ENCODE results near the gene PCBP3. TPM values are rescaled to one million over a fixed set of nuclear protein-coding genes. Genes with fewer than 3 reads are reported as not detected.
"Not testable (repeated sequence)": the region's sequence is repeated elsewhere in the genome, so short reads cannot be mapped to it uniquely, and the experiment has no call there.

Gene PCBP3
- total RNA-seq, 1 donor from 2014 or later: 14.0 TPM

- intact Hi-C loops (cut with micrococcal nuclease): no loop called here
Observed at GRCh38 chr21:45952974-45953373, 309.4 kb downstream of the PCBP3 start.

GRCh38 chr21:45954261-45954660 lies 310.7 kb downstream of the PCBP3 start:
- intact Hi-C loops (cut with micrococcal nuclease): no loop called here

- intact Hi-C loops (cut with micrococcal nuclease): no loop called here
Observed at GRCh38 chr21:45954921-45955320, 311.4 kb downstream of the PCBP3 start.

- intact Hi-C loops (cut with micrococcal nuclease): no loop called here
Observed at GRCh38 chr21:45957551-45957950, 314.0 kb downstream of the PCBP3 start.

GRCh38 chr21:45957981-45958600 lies 314.6 kb downstream of the PCBP3 start:
- intact Hi-C loops (cut with micrococcal nuclease): no loop called here

GRCh38 chr21:45959182-45959581 lies 315.7 kb downstream of the PCBP3 start:
- intact Hi-C loops (cut with micrococcal nuclease): no loop called here

GRCh38 chr21:45959779-45960390 lies 316.4 kb downstream of the PCBP3 start:
- intact Hi-C loops (cut with micrococcal nuclease): no loop called here

GRCh38 chr21:45961408-45961807 lies 317.9 kb downstream of the PCBP3 start:
- intact Hi-C loops (cut with micrococcal nuclease): not testable (repeated sequence)

GRCh38 chr21:45962531-45963231 lies 319.2 kb downstream of the PCBP3 start:
- intact Hi-C loops (cut with micrococcal nuclease): no loop called here

GRCh38 chr21:45963232-45963570 lies 319.7 kb downstream of the PCBP3 start:
- intact Hi-C loops (cut with micrococcal nuclease): no loop called here

- intact Hi-C loops (cut with micrococcal nuclease): no loop called here
Observed at GRCh38 chr21:45964649-45965048, 321.1 kb downstream of the PCBP3 start.

GRCh38 chr21:45965084-45965809 lies 321.7 kb downstream of the PCBP3 start:
- intact Hi-C loops (cut with micrococcal nuclease): no loop called here

- intact Hi-C loops (cut with micrococcal nuclease): no loop called here
Observed at GRCh38 chr21:45966791-45967394, 323.4 kb downstream of the PCBP3 start.

- intact Hi-C loops (cut with micrococcal nuclease): loop anchor here (2.0 to 5.0 kb wide), 2 partner anchors 317 to 352 kb away; partner anchors contain the start of genes C21orf58, PCNT and YBEY
Observed at GRCh38 chr21:45969921-45970673, 326.6 kb downstream of the PCBP3 start.

- intact Hi-C loops (cut with micrococcal nuclease): loop anchor here (2.0 to 5.0 kb wide), 2 partner anchors 316 to 351 kb away; partner anchors contain the start of genes C21orf58, PCNT and YBEY
Observed at GRCh38 chr21:45970674-45971615, 327.4 kb downstream of the PCBP3 start.

- intact Hi-C loops (cut with micrococcal nuclease): loop anchor here (2.0 to 5.0 kb wide), 3 partner anchors 171 to 351 kb away; partner anchors contain the start of genes C21orf58, PCNT and YBEY
Observed at GRCh38 chr21:45971616-45972352, 328.3 kb downstream of the PCBP3 start.

- intact Hi-C loops (cut with micrococcal nuclease): loop anchor here (2.0 to 5.0 kb wide), 2 partner anchors 170 to 350 kb away; partner anchors contain the start of genes C21orf58 and PCNT
Observed at GRCh38 chr21:45972353-45972715, 328.8 kb downstream of the PCBP3 start.

GRCh38 chr21:45972716-45973474 lies 329.4 kb downstream of the PCBP3 start:
- intact Hi-C loops (cut with micrococcal nuclease): loop anchor here (2.0 to 5.0 kb wide), 2 partner anchors 170 to 349 kb away; partner anchors contain the start of genes C21orf58 and PCNT

Measured in T-helper 1 cell treated with Interleukin-12 subunit alpha and Interleukin-12 subunit beta and Interleukin-4 antibody, amounts not matched to agents 30 ng/mL and 1 ng/mL, for 36 hours (primary cell).